Skin epidermis (tissue), 12 donors: Measurements from ENCODE around the gene PDCD11.

Source experiments
- H3K27ac ChIP-seq, 21 experiments: fragments of 200-600 bp; sonication (generic) in 11 of 21; one replicate each; pipeline ENCODE4 v1.5.0; 2020; ENCODE audit warnings: mild to moderate bottlenecking in 3 of 21, inconsistent platforms in 2 of 21, moderate library complexity in 2 of 21
- H3K4me3 ChIP-seq, 7 experiments: fragments of 200-600 bp; sonication (generic) in 2 of 7; one replicate each; pipeline ENCODE4 v1.5.0; 2020; ENCODE audit warnings: inconsistent platforms in 2 of 7, mild to moderate bottlenecking in 2 of 7, moderate library complexity in 1 of 7

The PDCD11 gene

DNA sequence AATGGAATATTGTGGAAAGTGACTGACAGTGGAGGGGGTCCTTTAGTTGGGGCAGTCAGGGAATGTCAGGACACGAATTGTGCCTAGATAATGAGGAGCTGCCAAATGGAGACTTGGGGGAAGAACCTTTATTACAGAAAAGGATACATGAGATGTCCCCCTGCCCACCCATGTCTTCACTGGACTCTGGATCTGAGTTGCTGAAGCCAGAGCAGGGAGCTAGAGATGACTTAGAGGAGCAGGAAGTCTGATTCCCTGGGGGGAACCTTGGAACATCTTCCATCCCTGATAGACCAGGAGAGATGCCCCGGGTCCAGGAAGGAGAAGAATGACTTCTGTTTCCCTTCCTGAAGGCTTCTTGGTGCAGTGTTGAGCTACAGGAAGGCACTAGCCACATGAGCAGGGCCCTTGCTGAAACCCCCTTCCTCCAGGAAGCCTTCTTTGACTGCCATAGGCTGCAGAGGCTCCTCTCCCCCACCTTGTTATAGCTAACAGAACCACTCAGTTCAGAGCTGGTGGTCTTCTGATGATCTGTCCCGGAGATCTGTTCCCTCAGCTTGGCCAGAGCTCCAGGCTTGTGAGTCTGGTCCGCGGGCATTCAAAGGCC lies 96.3 kb downstream of the PDCD11 start:
- Histone ChIP-seq H3K4me3 (no peak overlapping the region), H3K27ac (no peak overlapping the region)

DNA sequence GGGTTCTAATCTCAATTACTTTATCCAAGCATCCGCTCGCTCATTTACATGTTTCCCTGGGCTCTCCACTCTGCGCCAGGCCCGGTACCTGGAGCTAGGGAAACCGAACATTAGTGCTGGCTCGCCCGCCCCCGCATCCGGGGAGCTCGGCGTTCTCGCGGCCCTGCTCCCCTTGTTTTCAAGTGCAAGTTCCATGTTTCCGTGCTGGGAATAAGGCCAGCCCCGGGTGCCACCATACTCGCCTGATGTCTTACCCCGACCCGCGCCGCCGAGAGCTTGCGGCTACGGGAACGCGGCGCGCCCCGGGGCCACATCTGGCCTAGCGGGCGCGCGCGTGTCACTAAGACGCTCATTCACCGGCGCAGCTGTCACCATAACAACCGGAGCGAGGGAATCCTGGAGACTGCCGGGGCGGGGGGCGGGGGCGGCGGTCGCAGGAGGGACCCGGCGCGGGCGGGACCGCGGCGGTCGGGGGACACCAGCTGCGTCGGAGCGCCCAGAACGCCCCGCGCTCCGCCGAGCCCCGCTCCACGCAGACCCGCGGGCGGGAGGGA lies 97.0 kb downstream of the PDCD11 start, which contains the start of gene NEURL1:
Gene NEURL1 (plus strand): TSS at position 344 of the 554 bp plus-strand sequence. CDS start 683 bp downstream, outside the sequence.
- peak within 1 kb of the TSS; percentile 37 to 61 (median 53) for H3K4me3 ChIP-seq
- no peak within 1 kb of the TSS for H3K27ac ChIP-seq

DNA sequence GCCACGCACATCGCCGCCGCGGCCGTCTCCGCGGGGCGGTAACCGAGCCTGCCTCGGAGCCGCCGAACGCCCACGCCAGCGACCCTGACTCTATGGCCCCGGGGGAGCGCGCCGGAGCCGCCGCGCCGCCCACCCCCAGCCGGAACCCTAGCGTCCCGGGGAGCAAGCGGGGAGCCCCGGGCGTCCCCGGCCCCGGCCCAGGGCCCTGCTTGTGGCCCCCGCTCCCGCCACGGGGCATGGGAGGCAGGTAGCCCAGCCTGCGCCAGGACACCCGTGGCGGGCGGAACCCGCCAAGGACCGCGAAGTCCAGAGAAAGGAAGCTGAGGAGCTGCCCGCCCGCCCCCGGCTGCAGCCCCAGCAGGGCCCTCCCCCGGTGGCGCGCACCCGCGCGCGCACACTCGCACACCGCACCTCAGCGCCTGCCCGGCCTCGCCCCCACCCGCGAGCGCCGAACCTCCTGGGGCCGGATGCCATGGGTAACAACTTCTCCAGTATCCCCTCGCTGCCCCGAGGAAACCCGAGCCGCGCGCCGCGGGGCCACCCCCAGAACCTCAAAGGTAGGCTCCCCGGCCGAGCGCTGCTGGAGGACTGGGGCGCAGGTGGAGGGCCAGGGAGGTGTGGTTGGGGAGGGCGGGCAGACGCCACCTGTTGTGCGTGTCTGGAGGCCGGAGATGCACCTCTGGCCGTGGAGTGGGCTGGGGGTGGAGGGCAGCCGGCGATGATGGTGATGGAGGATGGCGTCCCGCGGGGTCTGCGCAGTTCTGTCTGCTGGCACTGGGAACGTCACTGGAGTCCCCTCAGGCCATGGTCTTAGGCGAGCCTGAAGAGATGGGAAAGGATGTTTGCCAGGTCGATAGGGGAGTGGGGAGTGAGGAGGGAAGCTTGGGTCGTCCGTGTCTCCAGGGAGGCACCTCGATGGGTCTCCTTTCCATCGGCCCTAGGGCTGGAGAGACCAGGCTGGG lies 97.8 kb downstream of the PDCD11 start:
- Histone ChIP-seq H3K27ac (no peak overlapping the region), H3K4me3 (peak overlapping the region; percentile 37 to 61 (median 53))

DNA sequence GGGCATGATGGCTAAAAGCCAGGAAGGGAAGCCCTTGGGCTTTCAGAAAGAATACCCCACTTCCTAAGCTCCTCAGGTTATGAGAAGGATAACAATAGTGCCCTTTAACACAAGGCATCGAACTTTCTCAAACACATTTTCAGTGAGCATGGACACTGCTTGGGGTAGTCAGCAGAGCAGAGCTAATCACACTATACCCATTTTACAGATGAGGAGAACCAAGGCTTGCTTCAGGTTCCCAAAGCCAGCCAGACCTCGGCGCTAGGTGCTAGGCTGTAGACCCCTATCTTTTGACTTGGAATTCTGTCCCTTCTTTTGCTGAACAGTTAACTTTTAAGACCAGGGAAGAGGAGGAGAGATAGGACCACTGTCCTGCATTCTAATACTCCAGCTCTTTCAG lies 98.9 kb downstream of the PDCD11 start:
- H3K4me3 ChIP-seq = no peak overlapping the region
- H3K27ac ChIP-seq = no peak overlapping the region
